Neuronal stem cell (in vitro differentiated cells): Measurements from ENCODE around the gene PPIP5K1.

Experiments used
- DNase-seq: peaks from one replicate; pipeline ENCODE4 v3.0.0-alpha.2; 2013; ENCODE audit warnings: low spot score
- H2AFZ ChIP-seq: one replicate; pipeline ENCODE4 v1.6.1; 2013; ENCODE audit warnings: mild to moderate bottlenecking, low read length, inconsistent platforms
- H2AK5ac ChIP-seq: 2 replicates; pipeline ENCODE4 v1.6.1; 2013; ENCODE audit warnings: low read depth, mild to moderate bottlenecking, inconsistent platforms, low read length, moderate library complexity, mixed read lengths
- H2BK120ac ChIP-seq: 2 replicates; pipeline ENCODE4 v1.6.1; 2013; ENCODE audit warnings: low read depth, mild to moderate bottlenecking, inconsistent platforms, low read length, moderate library complexity, mixed read lengths
- H2BK12ac ChIP-seq: one replicate; pipeline ENCODE4 v1.6.1; 2013; ENCODE audit warnings: low read length, inconsistent platforms
- H2BK15ac ChIP-seq: 2 replicates; pipeline ENCODE4 v1.6.1; 2013; ENCODE audit warnings: mild to moderate bottlenecking, low read length, inconsistent platforms, mixed read lengths
- H2BK5ac ChIP-seq: one replicate; pipeline ENCODE4 v1.6.1; 2013; ENCODE audit warnings: inconsistent platforms, mild to moderate bottlenecking, low read length, moderate library complexity
- H3K14ac ChIP-seq: one replicate; pipeline ENCODE4 v1.6.1; 2013; ENCODE audit warnings: low read length, inconsistent platforms
- H3K18ac ChIP-seq: 2 replicates; pipeline ENCODE4 v1.6.1; 2013; ENCODE audit warnings: low read length, inconsistent platforms
- H3K23ac ChIP-seq: 2 replicates; pipeline ENCODE4 v1.6.1; 2013; ENCODE audit warnings: low read depth, mild to moderate bottlenecking, mixed read lengths, low read length, inconsistent platforms; ENCODE audit not compliant: poor library complexity
- H3K27ac ChIP-seq: replicated peaks from 3 replicates; pipeline ENCODE4 v1.5.1; 2013; ENCODE audit warnings: low read length, inconsistent platforms
- H3K27me3 ChIP-seq, 3 experiments: 2 replicates each; pipeline ENCODE4 v1.6.1; 2013; ENCODE audit warnings: low read length in 3 of 3, mild to moderate bottlenecking in 2 of 3, inconsistent platforms in 1 of 3, low read depth in 1 of 3, mixed read lengths in 1 of 3, moderate library complexity in 1 of 3; ENCODE audit not compliant: control insufficient read depth in 3 of 3, insufficient read depth in 3 of 3
- H3K36me3 ChIP-seq, 2 donors: replicated peaks in 1 of 2; 2 replicates each; pipeline ENCODE4 v1.6.1; 2013; ENCODE audit warnings: low read length in 2 of 2; ENCODE audit not compliant: control insufficient read depth in 2 of 2, insufficient read depth in 2 of 2
- H3K4ac ChIP-seq: 2 replicates; pipeline ENCODE4 v1.6.1; 2013; ENCODE audit warnings: inconsistent platforms, mild to moderate bottlenecking, low read length, moderate library complexity
- H3K4me1 ChIP-seq, 2 donors: 1 replicate in 1 of 2; 2 replicates in 1 of 2; pipeline ENCODE4 v1.6.1; 2013; ENCODE audit warnings: low read length in 2 of 2, low read depth in 1 of 2; ENCODE audit not compliant: control insufficient read depth in 2 of 2, insufficient read depth in 1 of 2
- H3K4me2 ChIP-seq: one replicate; pipeline ENCODE4 v1.6.1; 2013; ENCODE audit warnings: mild to moderate bottlenecking, low read length, inconsistent platforms; ENCODE audit not compliant: insufficient read depth, poor library complexity, severe bottlenecking
- H3K4me3 ChIP-seq, 2 donors: 2 replicates each; pipeline ENCODE4 v1.5.1; 2013; ENCODE audit warnings: low read length in 2 of 2, mild to moderate bottlenecking in 2 of 2, inconsistent platforms in 1 of 2, moderate library complexity in 1 of 2
- H3K79me1 ChIP-seq: one replicate; pipeline ENCODE4 v1.6.1; 2013; ENCODE audit warnings: low read depth, mild to moderate bottlenecking, inconsistent platforms, low read length, moderate library complexity
- H3K9ac ChIP-seq: one replicate; pipeline ENCODE4 v1.6.1; 2013; ENCODE audit warnings: mild to moderate bottlenecking, low read depth, low read length, inconsistent platforms; ENCODE audit not compliant: poor library complexity
- H3K9me3 ChIP-seq, 2 donors: replicated peaks in 1 of 2; 2 replicates each; pipeline versions ENCODE3 to v1.6.1; 2013; ENCODE audit warnings: low read length in 2 of 2, mild to moderate bottlenecking in 2 of 2, inconsistent platforms in 1 of 2, low read depth in 1 of 2, mixed read lengths in 1 of 2, moderate library complexity in 1 of 2; ENCODE audit not compliant: control insufficient read depth in 2 of 2, insufficient read depth in 1 of 2
- H4K8ac ChIP-seq: one replicate; pipeline ENCODE4 v1.6.1; 2013; ENCODE audit warnings: low read depth, mild to moderate bottlenecking, inconsistent platforms, low read length, moderate library complexity
- H4K91ac ChIP-seq: one replicate; pipeline ENCODE4 v1.6.1; 2013; ENCODE audit warnings: low read length, low read depth, mild to moderate bottlenecking, inconsistent platforms; ENCODE audit not compliant: poor library complexity
- WGBS, 2 donors: extraction: QIAGEN DNeasy Blood & Tissue Kit; methylation state at CpG; one replicate each; pipeline ENCODE4 v1.1.7; 2013; ENCODE audit warnings: missing lambda C conversion rate in 2 of 2, mixed read lengths in 1 of 2; ENCODE audit not compliant: insufficient read length in 2 of 2, insufficient replicate concordance in 1 of 2; ENCODE audit errors: extremely low coverage in 2 of 2; 5-methylcytosine and 5-hydroxymethylcytosine counted together

The PPIP5K1 gene

GRCh38 chr15:43545426-43545825 lies 44.6 kb downstream of the PPIP5K1 start:
- Histone ChIP-seq H3K14ac (no peak overlapping the region), H2BK5ac (no peak overlapping the region), H4K91ac (no peak overlapping the region), H3K23ac (no peak overlapping the region), H3K4me2 (no peak overlapping the region), H2BK12ac (no peak overlapping the region), H2AK5ac (no peak overlapping the region), H3K18ac (no peak overlapping the region), H3K27me3 (no peaks in the 10 kb centered on the region), H2BK15ac (no peak overlapping the region), H2AFZ (no peak overlapping the region), H3K4ac (no peak overlapping the region), H3K36me3 (no peaks in the 10 kb centered on the region), H3K9me3 (peaks cover 0 to 6% of the 10 kb centered on the region in 2 donors), H2BK120ac (no peak overlapping the region), H3K79me1 (peaks cover 1% of the 10 kb centered on the region), H4K8ac (no peak overlapping the region), H3K4me1 (no peaks in the 10 kb centered on the region), H3K27ac (no peak overlapping the region), H3K9ac (no peak overlapping the region), H3K4me3 (no peak overlapping the region)
- no CpG with 5 or more reads among the region's 1 CpG for WGBS, 2 donors
- no peak for DNase-seq

GRCh38 chr15:43544266-43544665 lies 45.7 kb downstream of the PPIP5K1 start:
- H3K23ac ChIP-seq = no peak overlapping the region
- no peaks in the 10 kb centered on the region for H3K36me3 ChIP-seq
- peaks cover 0 to 6% of the 10 kb centered on the region in 2 donors for H3K9me3 ChIP-seq
- no peak for DNase-seq
- no peak overlapping the region for H4K8ac ChIP-seq
- H3K79me1 ChIP-seq = peaks cover 1% of the 10 kb centered on the region
- H3K9ac ChIP-seq = no peak overlapping the region
- no peak overlapping the region for H2AK5ac ChIP-seq
- H3K27ac ChIP-seq = no peak overlapping the region
- no peak overlapping the region for H3K4ac ChIP-seq
- no peaks in the 10 kb centered on the region for H3K27me3 ChIP-seq
- no peak overlapping the region for H2BK15ac ChIP-seq
- no peak overlapping the region for H3K4me2 ChIP-seq
- H3K18ac ChIP-seq = no peak overlapping the region
- H2BK12ac ChIP-seq = no peak overlapping the region
- H3K14ac ChIP-seq = no peak overlapping the region
- no peak overlapping the region for H4K91ac ChIP-seq
- H2BK5ac ChIP-seq = no peak overlapping the region
- H2BK120ac ChIP-seq = no peak overlapping the region
- H3K4me3 ChIP-seq = no peak overlapping the region
- H3K4me1 ChIP-seq = no peaks in the 10 kb centered on the region
- H2AFZ ChIP-seq = no peak overlapping the region

GRCh38 chr15:43541785-43542184 lies 48.2 kb downstream of the PPIP5K1 start:
- Histone ChIP-seq H3K4me2 (no peak overlapping the region), H2BK120ac (no peak overlapping the region), H4K8ac (no peak overlapping the region), H3K4me1 (no peaks in the 10 kb centered on the region), H2BK12ac (no peak overlapping the region), H3K23ac (no peak overlapping the region), H2AFZ (no peak overlapping the region), H3K36me3 (no peaks in the 10 kb centered on the region), H2BK5ac (no peak overlapping the region), H3K4me3 (no peak overlapping the region), H3K9ac (no peak overlapping the region), H3K27me3 (no peaks in the 10 kb centered on the region), H3K79me1 (peaks cover 1% of the 10 kb centered on the region), H3K18ac (no peak overlapping the region), H3K27ac (no peak overlapping the region), H3K14ac (no peak overlapping the region), H2BK15ac (no peak overlapping the region), H3K4ac (no peak overlapping the region), H2AK5ac (no peak overlapping the region), H3K9me3 (no peaks in the 10 kb centered on the region), H4K91ac (no peak overlapping the region)
- no peak for DNase-seq

DNA sequence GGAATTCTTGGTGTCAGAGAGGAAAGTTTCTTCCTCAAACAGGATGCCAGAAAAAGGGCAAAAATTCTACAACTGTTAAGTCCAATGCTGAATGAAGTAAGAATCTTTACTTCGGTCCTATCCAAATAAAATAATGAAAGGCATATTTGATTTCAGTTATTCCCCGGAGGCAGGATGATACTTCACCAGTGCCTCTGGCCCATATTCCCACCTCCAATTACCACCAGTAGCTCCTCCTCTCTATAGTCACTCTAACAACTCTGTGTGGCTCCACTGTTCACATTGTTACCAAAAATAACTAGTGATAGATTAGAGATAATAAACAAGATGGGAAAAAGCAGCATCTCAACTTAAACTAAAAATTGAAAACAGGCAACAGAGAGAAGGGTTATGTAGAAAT lies 51.9 kb downstream of the PPIP5K1 start:
- H3K18ac ChIP-seq = no peak overlapping the region
- H3K23ac ChIP-seq = no peak overlapping the region
- H2AK5ac ChIP-seq = no peak overlapping the region
- peaks cover 7 to 9% of the 10 kb centered on the region in 2 donors for H3K36me3 ChIP-seq
- H2BK120ac ChIP-seq = no peak overlapping the region
- no peak overlapping the region for H2AFZ ChIP-seq
- H3K14ac ChIP-seq = no peak overlapping the region
- H3K4ac ChIP-seq = no peak overlapping the region
- peaks cover 1% of the 10 kb centered on the region for H3K79me1 ChIP-seq
- H2BK12ac ChIP-seq = no peak overlapping the region
- no peak overlapping the region for H3K27ac ChIP-seq
- no CpG with 5 or more reads among the region's 2 CpGs for WGBS, 2 donors
- no peak overlapping the region for H3K9ac ChIP-seq
- no peak overlapping the region for H2BK15ac ChIP-seq
- no peak overlapping the region for H4K91ac ChIP-seq
- no peak for DNase-seq
- no peak overlapping the region for H3K4me2 ChIP-seq
- no peak overlapping the region for H2BK5ac ChIP-seq
- H4K8ac ChIP-seq = no peak overlapping the region
- no peaks in the 10 kb centered on the region for H3K4me1 ChIP-seq
- no peaks in the 10 kb centered on the region for H3K9me3 ChIP-seq
- no peak overlapping the region for H3K4me3 ChIP-seq
- no peaks in the 10 kb centered on the region for H3K27me3 ChIP-seq
